Measurements from ENCODE around the gene RETSAT.
A peak's percentile ranks its signal among the peaks of the same experiment; 100 is the strongest.
"Not testable (repeated sequence)": the region's sequence is repeated elsewhere in the genome, so short reads cannot be mapped to it uniquely, and the experiment has no call there.

The RETSAT gene

GRCh38 chr2:85378257-85378656 is 23.9 kb upstream of the RETSAT start:
- no peak for DNase-seq (ENCODE audit: low spot score)

GRCh38 chr2:85377083-85377482 is 22.8 kb upstream of the RETSAT start:
- no peak for DNase-seq (ENCODE audit: low spot score)

- DNase-seq (ENCODE audit: low spot score): no peak
Measured at GRCh38 chr2:85376291-85377065, 22.1 kb upstream of the RETSAT start.

- DNase-seq (ENCODE audit: low spot score): no peak
Measured at GRCh38 chr2:85371045-85371444, 16.7 kb upstream of the RETSAT start.

GRCh38 chr2:85369500-85369899 is 15.2 kb upstream of the RETSAT start:
- no peak for DNase-seq (ENCODE audit: low spot score)

GRCh38 chr2:85368921-85369320 is 14.6 kb upstream of the RETSAT start:
- DNase-seq (ENCODE audit: low spot score): no peak

- DNase-seq (ENCODE audit: low spot score): no peak
Measured at GRCh38 chr2:85367180-85367579, 12.9 kb upstream of the RETSAT start.

- not testable (repeated sequence) for DNase-seq (ENCODE audit: low spot score)
Measured at GRCh38 chr2:85362653-85363387, 8.5 kb upstream of the RETSAT start.

GRCh38 chr2:85357736-85358135 is 3.4 kb upstream of the RETSAT start:
- DNase-seq (ENCODE audit: low spot score): no peak

GRCh38 chr2:85356186-85356585 is 1.9 kb upstream of the RETSAT start:
- no peak for DNase-seq (ENCODE audit: low spot score)

- DNase-seq (ENCODE audit: low spot score): no peak
Measured at GRCh38 chr2:85355521-85355920, 1.2 kb upstream of the RETSAT start.

- DNase-seq (ENCODE audit: low spot score): no peak
Measured at GRCh38 chr2:85355073-85355410, 714 bp upstream of the RETSAT start.

GRCh38 chr2:85353876-85354285 is 447 bp downstream of the RETSAT start:
- DNase-seq (ENCODE audit: low spot score): peak; percentile 16

GRCh38 chr2:85347599-85347998 is 6.7 kb downstream of the RETSAT start:
- no peak for DNase-seq (ENCODE audit: low spot score)

GRCh38 chr2:85344356-85344954 is 9.9 kb downstream of the RETSAT start:
- no peak for DNase-seq (ENCODE audit: low spot score)

GRCh38 chr2:85343207-85343895 is 11.0 kb downstream of the RETSAT start:
- DNase-seq (ENCODE audit: low spot score): not testable (repeated sequence)

- DNase-seq (ENCODE audit: low spot score): no peak
Measured at GRCh38 chr2:85342156-85342555, 12.2 kb downstream of the RETSAT start.

- DNase-seq (ENCODE audit: low spot score): no peak
Measured at GRCh38 chr2:85341269-85342029, 12.9 kb downstream of the RETSAT start.

- DNase-seq (ENCODE audit: low spot score): peak; percentile 50
Measured at GRCh38 chr2:85340034-85340892, 14.1 kb downstream of the RETSAT start.

- no peak for DNase-seq (ENCODE audit: low spot score)
Measured at GRCh38 chr2:85334928-85335327, 19.4 kb downstream of the RETSAT start.

- DNase-seq (ENCODE audit: low spot score): not testable (repeated sequence)
Measured at GRCh38 chr2:85333877-85334276, 20.5 kb downstream of the RETSAT start.

Measured in cerebellar cortex (tissue), 1 donor.